Measurements from ENCODE around the gene ZBTB8A.
"Not testable (repeated sequence)": the region's sequence is repeated elsewhere in the genome, so short reads cannot be mapped to it uniquely, and the experiment has no call there.

Gene ZBTB8A

GRCh38 chr1:32503153-32503552 is 36.1 kb upstream of the ZBTB8A start:
- no peaks in the 10 kb centered on the region for H3K27me3 ChIP-seq (replicated peaks; ENCODE audit: control insufficient read depth, insufficient read depth, low read length, poor library complexity, severe bottlenecking)
- H3K27ac ChIP-seq (ENCODE audit: insufficient read depth, low read length, poor library complexity, severe bottlenecking): no peak overlapping the region
- no peak overlapping the region for H3K4me3 ChIP-seq (ENCODE audit: insufficient read depth, low read depth, low read length, poor library complexity, severe bottlenecking)
- DNase-seq: no peak
- H3K4me1 ChIP-seq (ENCODE audit: control insufficient read depth, insufficient read depth, low read length, poor library complexity, severe bottlenecking): no peaks in the 10 kb centered on the region
- H3K36me3 ChIP-seq (ENCODE audit: control insufficient read depth, insufficient read depth, low read length): no peaks in the 10 kb centered on the region
- no peaks in the 10 kb centered on the region for H3K9me3 ChIP-seq (ENCODE audit: control insufficient read depth, low read length)

- no peaks in the 10 kb centered on the region for H3K36me3 ChIP-seq (ENCODE audit: control insufficient read depth, insufficient read depth, low read length)
- no peaks in the 10 kb centered on the region for H3K4me1 ChIP-seq (ENCODE audit: control insufficient read depth, insufficient read depth, low read length, poor library complexity, severe bottlenecking)
- H3K9me3 ChIP-seq (ENCODE audit: control insufficient read depth, low read length): no peaks in the 10 kb centered on the region
- no peak overlapping the region for H3K4me3 ChIP-seq (ENCODE audit: insufficient read depth, low read depth, low read length, poor library complexity, severe bottlenecking)
- no peaks in the 10 kb centered on the region for H3K27me3 ChIP-seq (replicated peaks; ENCODE audit: control insufficient read depth, insufficient read depth, low read length, poor library complexity, severe bottlenecking)
- no peak overlapping the region for H3K27ac ChIP-seq (ENCODE audit: insufficient read depth, low read length, poor library complexity, severe bottlenecking)
- DNase-seq: no peak
Observed at GRCh38 chr1:32507021-32507420, 32.2 kb upstream of the ZBTB8A start.

- H3K27ac ChIP-seq (ENCODE audit: insufficient read depth, low read length, poor library complexity, severe bottlenecking): no peak overlapping the region
- no peaks in the 10 kb centered on the region for H3K27me3 ChIP-seq (replicated peaks; ENCODE audit: control insufficient read depth, insufficient read depth, low read length, poor library complexity, severe bottlenecking)
- no peaks in the 10 kb centered on the region for H3K9me3 ChIP-seq (ENCODE audit: control insufficient read depth, low read length)
- H3K36me3 ChIP-seq (ENCODE audit: control insufficient read depth, insufficient read depth, low read length): no peaks in the 10 kb centered on the region
- no peaks in the 10 kb centered on the region for H3K4me1 ChIP-seq (ENCODE audit: control insufficient read depth, insufficient read depth, low read length, poor library complexity, severe bottlenecking)
- no peak for DNase-seq
- no peak overlapping the region for H3K4me3 ChIP-seq (ENCODE audit: insufficient read depth, low read depth, low read length, poor library complexity, severe bottlenecking)
Observed at GRCh38 chr1:32508761-32509160, 30.5 kb upstream of the ZBTB8A start.

GRCh38 chr1:32509939-32510338 is 29.3 kb upstream of the ZBTB8A start:
- no peak for DNase-seq
- Histone ChIP-seq H3K9me3 (ENCODE audit: control insufficient read depth, low read length) (no peaks in the 10 kb centered on the region), H3K4me3 (ENCODE audit: insufficient read depth, low read depth, low read length, poor library complexity, severe bottlenecking) (no peak overlapping the region), H3K36me3 (ENCODE audit: control insufficient read depth, insufficient read depth, low read length) (no peaks in the 10 kb centered on the region), H3K27me3 (replicated peaks; ENCODE audit: control insufficient read depth, insufficient read depth, low read length, poor library complexity, severe bottlenecking) (no peaks in the 10 kb centered on the region), H3K27ac (ENCODE audit: insufficient read depth, low read length, poor library complexity, severe bottlenecking) (no peak overlapping the region), H3K4me1 (ENCODE audit: control insufficient read depth, insufficient read depth, low read length, poor library complexity, severe bottlenecking) (no peaks in the 10 kb centered on the region)

GRCh38 chr1:32516402-32516801 is 22.8 kb upstream of the ZBTB8A start:
- DNase-seq: no peak
- Histone ChIP-seq H3K27me3 (replicated peaks; ENCODE audit: control insufficient read depth, insufficient read depth, low read length, poor library complexity, severe bottlenecking) (no peaks in the 10 kb centered on the region), H3K4me1 (ENCODE audit: control insufficient read depth, insufficient read depth, low read length, poor library complexity, severe bottlenecking) (no peaks in the 10 kb centered on the region), H3K4me3 (ENCODE audit: insufficient read depth, low read depth, low read length, poor library complexity, severe bottlenecking) (no peak overlapping the region), H3K27ac (ENCODE audit: insufficient read depth, low read length, poor library complexity, severe bottlenecking) (no peak overlapping the region), H3K36me3 (ENCODE audit: control insufficient read depth, insufficient read depth, low read length) (no peaks in the 10 kb centered on the region), H3K9me3 (ENCODE audit: control insufficient read depth, low read length) (no peaks in the 10 kb centered on the region)

GRCh38 chr1:32518976-32519375 is 20.3 kb upstream of the ZBTB8A start:
- H3K27ac ChIP-seq (ENCODE audit: insufficient read depth, low read length, poor library complexity, severe bottlenecking): no peak overlapping the region
- H3K27me3 ChIP-seq (replicated peaks; ENCODE audit: control insufficient read depth, insufficient read depth, low read length, poor library complexity, severe bottlenecking): no peaks in the 10 kb centered on the region
- no peaks in the 10 kb centered on the region for H3K9me3 ChIP-seq (ENCODE audit: control insufficient read depth, low read length)
- H3K4me1 ChIP-seq (ENCODE audit: control insufficient read depth, insufficient read depth, low read length, poor library complexity, severe bottlenecking): no peaks in the 10 kb centered on the region
- no peaks in the 10 kb centered on the region for H3K36me3 ChIP-seq (ENCODE audit: control insufficient read depth, insufficient read depth, low read length)
- no peak overlapping the region for H3K4me3 ChIP-seq (ENCODE audit: insufficient read depth, low read depth, low read length, poor library complexity, severe bottlenecking)
- DNase-seq: no peak

GRCh38 chr1:32521165-32521564 is 18.1 kb upstream of the ZBTB8A start:
- no peaks in the 10 kb centered on the region for H3K9me3 ChIP-seq (ENCODE audit: control insufficient read depth, low read length)
- H3K4me3 ChIP-seq (ENCODE audit: insufficient read depth, low read depth, low read length, poor library complexity, severe bottlenecking): peak overlapping the region; percentile 32
- no peaks in the 10 kb centered on the region for H3K36me3 ChIP-seq (ENCODE audit: control insufficient read depth, insufficient read depth, low read length)
- H3K27me3 ChIP-seq (replicated peaks; ENCODE audit: control insufficient read depth, insufficient read depth, low read length, poor library complexity, severe bottlenecking): no peaks in the 10 kb centered on the region
- DNase-seq: no peak
- H3K27ac ChIP-seq (ENCODE audit: insufficient read depth, low read length, poor library complexity, severe bottlenecking): no peak overlapping the region
- H3K4me1 ChIP-seq (ENCODE audit: control insufficient read depth, insufficient read depth, low read length, poor library complexity, severe bottlenecking): no peaks in the 10 kb centered on the region

GRCh38 chr1:32525053-32525452 is 14.2 kb upstream of the ZBTB8A start:
- Histone ChIP-seq H3K4me3 (ENCODE audit: insufficient read depth, low read depth, low read length, poor library complexity, severe bottlenecking) (no peak overlapping the region), H3K27ac (ENCODE audit: insufficient read depth, low read length, poor library complexity, severe bottlenecking) (no peak overlapping the region), H3K27me3 (replicated peaks; ENCODE audit: control insufficient read depth, insufficient read depth, low read length, poor library complexity, severe bottlenecking) (no peaks in the 10 kb centered on the region), H3K9me3 (ENCODE audit: control insufficient read depth, low read length) (no peaks in the 10 kb centered on the region), H3K4me1 (ENCODE audit: control insufficient read depth, insufficient read depth, low read length, poor library complexity, severe bottlenecking) (no peaks in the 10 kb centered on the region), H3K36me3 (ENCODE audit: control insufficient read depth, insufficient read depth, low read length) (no peaks in the 10 kb centered on the region)
- DNase-seq: no peak

- H3K4me3 ChIP-seq (ENCODE audit: insufficient read depth, low read depth, low read length, poor library complexity, severe bottlenecking): no peak overlapping the region
- H3K27me3 ChIP-seq (replicated peaks; ENCODE audit: control insufficient read depth, insufficient read depth, low read length, poor library complexity, severe bottlenecking): no peaks in the 10 kb centered on the region
- no peaks in the 10 kb centered on the region for H3K9me3 ChIP-seq (ENCODE audit: control insufficient read depth, low read length)
- H3K36me3 ChIP-seq (ENCODE audit: control insufficient read depth, insufficient read depth, low read length): no peaks in the 10 kb centered on the region
- DNase-seq: no peak
- H3K4me1 ChIP-seq (ENCODE audit: control insufficient read depth, insufficient read depth, low read length, poor library complexity, severe bottlenecking): no peaks in the 10 kb centered on the region
- no peak overlapping the region for H3K27ac ChIP-seq (ENCODE audit: insufficient read depth, low read length, poor library complexity, severe bottlenecking)
Observed at GRCh38 chr1:32525661-32526444, 13.4 kb upstream of the ZBTB8A start.

GRCh38 chr1:32528550-32528949 is 10.7 kb upstream of the ZBTB8A start:
- H3K4me3 ChIP-seq (ENCODE audit: insufficient read depth, low read depth, low read length, poor library complexity, severe bottlenecking); H3K36me3 ChIP-seq (ENCODE audit: control insufficient read depth, insufficient read depth, low read length); H3K27me3 ChIP-seq (replicated peaks; ENCODE audit: control insufficient read depth, insufficient read depth, low read length, poor library complexity, severe bottlenecking); H3K27ac ChIP-seq (ENCODE audit: insufficient read depth, low read length, poor library complexity, severe bottlenecking); H3K4me1 ChIP-seq (ENCODE audit: control insufficient read depth, insufficient read depth, low read length, poor library complexity, severe bottlenecking); H3K9me3 ChIP-seq (ENCODE audit: control insufficient read depth, low read length); DNase-seq: not testable (repeated sequence)

Measured in effector memory CD4-positive, alpha-beta T cell (primary cell).